ENCODE data around the gene VPS36.
"Not testable (repeated sequence)": the region's sequence is repeated elsewhere in the genome, so short reads cannot be mapped to it uniquely, and the experiment has no call there.

GRCh38 chr13:52488763-52489162, 38.3 kb upstream of the VPS36 start:
- not testable (repeated sequence) for TF ChIP-seq CTCF (optimal IDR thresholded peaks at IDR 0.05 in 1 of 3, IDR thresholded peaks at IDR 0.05 in 1 of 3, conservative IDR thresholded peaks at IDR 0.05 in 1 of 3; ENCODE audit: extremely low read depth in 1 of 3, insufficient read depth in 2 of 3, low read length in 3 of 3); EZH2 (IDR thresholded peaks at IDR 0.05; ENCODE audit: low read length)
